ENCODE measurements around the gene FAM13A. TPM values are rescaled to one million over a fixed set of nuclear protein-coding genes. Genes with fewer than 3 reads are reported as not detected.

Gene FAM13A
- total RNA-seq, 4 donors from 2014 or later = 61.8 to 217 (median 152) TPM

GRCh38 chr4:88759895-88760290 is 297.1 kb downstream of the FAM13A start:
- no peak for TF ChIP-seq CTCF (IDR thresholded peaks at IDR 0.05; ENCODE audit: low read depth)

- no peak for TF ChIP-seq CTCF (IDR thresholded peaks at IDR 0.05; ENCODE audit: low read depth)
Observed at GRCh38 chr4:88759039-88759894, 297.7 kb downstream of the FAM13A start.

GRCh38 chr4:88758264-88758663 is 298.7 kb downstream of the FAM13A start:
- no peak for TF ChIP-seq CTCF (IDR thresholded peaks at IDR 0.05; ENCODE audit: low read depth)

- no peak for TF ChIP-seq CTCF (IDR thresholded peaks at IDR 0.05; ENCODE audit: low read depth)
Observed at GRCh38 chr4:88757776-88758175, 299.2 kb downstream of the FAM13A start.

GRCh38 chr4:88757067-88757466 is 299.9 kb downstream of the FAM13A start:
- no peak for TF ChIP-seq CTCF (IDR thresholded peaks at IDR 0.05; ENCODE audit: low read depth)

- TF ChIP-seq CTCF (IDR thresholded peaks at IDR 0.05; ENCODE audit: low read depth) = no peak
Observed at GRCh38 chr4:88756149-88756548, 300.8 kb downstream of the FAM13A start.

GRCh38 chr4:88755454-88755853 is 301.5 kb downstream of the FAM13A start:
- TF ChIP-seq CTCF (IDR thresholded peaks at IDR 0.05; ENCODE audit: low read depth) = no peak

Data from subcutaneous adipose tissue (tissue), 4 donors.